Muscle of arm (tissue), 12 donors: ENCODE data around the gene SOBP. TPM values are rescaled to one million over a fixed set of nuclear protein-coding genes. Genes with fewer than 3 reads are reported as not detected.

ENCODE experiments used
- DNase-seq: peaks from one replicate; pipeline ENCODE4 v3.0.0-alpha.2; 2013
- polyA plus RNA-seq, 12 donors: library from polyadenylated mRNA; unstranded; fragments of 120-200 nt; gene quantifications; one replicate each; pipeline ENCODE4 v1.2.1, GENCODE V29; 2013; ENCODE audit not compliant: insufficient read length in 12 of 12

The SOBP gene
- polyA plus RNA-seq, 12 donors = 13.5 to 24.4 (median 15.7) TPM; not detected in 1

GRCh38 chr6:107655245-107655644, 165.3 kb downstream of the SOBP start:
- no peak for DNase-seq

- peak; percentile 88 for DNase-seq
Observed at GRCh38 chr6:107655864-107656263, 165.9 kb downstream of the SOBP start.

DNA sequence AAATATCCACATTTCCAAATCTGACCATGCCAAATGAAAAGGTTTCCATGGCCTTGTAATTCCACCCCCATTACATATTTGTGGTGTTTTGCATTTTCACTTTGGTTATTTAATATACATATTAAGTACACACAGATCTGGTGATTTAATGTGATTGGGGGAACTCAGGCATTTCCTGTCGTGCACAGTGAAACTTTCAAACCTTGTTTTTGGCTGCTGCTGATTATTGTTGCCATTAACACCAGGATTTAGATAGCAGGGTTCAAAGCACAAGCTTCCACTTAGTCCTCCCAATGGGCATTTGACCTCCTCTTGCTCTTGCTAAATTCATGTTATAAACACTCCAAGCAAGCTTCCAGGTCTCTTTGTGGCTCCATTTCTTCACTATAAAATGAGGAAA, 166.5 kb downstream of the SOBP start:
- no peak for DNase-seq

DNA sequence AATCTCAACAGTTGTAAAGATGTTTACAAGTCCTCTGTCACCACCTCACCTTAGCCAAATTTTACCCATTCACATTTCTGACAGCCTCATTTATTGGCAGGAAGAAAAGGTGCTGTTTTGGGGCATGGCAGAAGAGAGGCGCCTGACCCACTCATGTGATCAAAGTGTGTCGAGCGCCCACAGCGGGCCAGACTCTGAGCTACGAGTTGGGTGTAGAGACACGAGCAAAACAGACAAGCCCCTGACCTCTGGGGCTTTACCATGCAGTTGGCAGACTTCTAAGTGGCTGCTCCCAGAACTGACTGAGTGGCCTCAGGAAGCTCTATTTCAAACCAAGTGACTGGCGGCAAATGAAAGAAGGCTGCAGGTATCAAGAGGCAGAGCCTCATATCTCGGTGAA, 167.0 kb downstream of the SOBP start:
- DNase-seq = no peak

GRCh38 chr6:107657373-107657754, 167.4 kb downstream of the SOBP start:
- DNase-seq = no peak

DNA sequence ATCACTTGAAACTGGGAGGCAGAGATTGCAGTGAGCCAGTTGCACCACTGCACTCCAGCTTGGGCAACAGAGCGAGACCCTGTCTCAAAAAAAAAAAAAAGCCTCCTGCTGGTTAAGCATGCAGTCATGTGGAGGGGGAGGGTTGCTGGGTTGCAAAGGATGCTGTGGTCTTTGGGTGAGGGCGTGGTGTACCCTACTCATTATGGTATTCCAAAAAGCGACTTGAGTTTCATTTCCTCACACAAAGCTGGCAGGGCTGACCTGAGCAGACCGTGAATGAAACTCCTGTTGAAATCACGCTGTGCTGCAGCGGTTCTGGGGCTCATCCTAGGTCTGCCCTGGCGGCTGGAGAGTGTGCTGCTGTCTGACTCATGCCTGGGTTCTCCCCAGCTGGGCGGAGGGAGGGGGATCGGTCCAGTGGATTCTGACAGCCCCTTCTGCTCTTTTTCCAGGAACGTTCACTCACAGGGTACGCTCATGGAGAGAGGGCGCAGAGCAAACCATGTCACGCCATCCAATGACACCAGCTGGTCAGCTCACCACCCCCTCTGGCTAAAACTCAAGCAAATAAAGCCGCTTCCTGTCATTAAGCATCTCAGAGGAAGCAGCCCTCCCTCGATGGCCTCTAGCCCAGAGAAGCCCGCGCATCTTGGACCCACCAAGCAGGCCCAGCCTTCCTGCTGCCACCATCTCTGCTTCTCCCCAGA, 168.0 kb downstream of the SOBP start:
- DNase-seq = no peak

DNA sequence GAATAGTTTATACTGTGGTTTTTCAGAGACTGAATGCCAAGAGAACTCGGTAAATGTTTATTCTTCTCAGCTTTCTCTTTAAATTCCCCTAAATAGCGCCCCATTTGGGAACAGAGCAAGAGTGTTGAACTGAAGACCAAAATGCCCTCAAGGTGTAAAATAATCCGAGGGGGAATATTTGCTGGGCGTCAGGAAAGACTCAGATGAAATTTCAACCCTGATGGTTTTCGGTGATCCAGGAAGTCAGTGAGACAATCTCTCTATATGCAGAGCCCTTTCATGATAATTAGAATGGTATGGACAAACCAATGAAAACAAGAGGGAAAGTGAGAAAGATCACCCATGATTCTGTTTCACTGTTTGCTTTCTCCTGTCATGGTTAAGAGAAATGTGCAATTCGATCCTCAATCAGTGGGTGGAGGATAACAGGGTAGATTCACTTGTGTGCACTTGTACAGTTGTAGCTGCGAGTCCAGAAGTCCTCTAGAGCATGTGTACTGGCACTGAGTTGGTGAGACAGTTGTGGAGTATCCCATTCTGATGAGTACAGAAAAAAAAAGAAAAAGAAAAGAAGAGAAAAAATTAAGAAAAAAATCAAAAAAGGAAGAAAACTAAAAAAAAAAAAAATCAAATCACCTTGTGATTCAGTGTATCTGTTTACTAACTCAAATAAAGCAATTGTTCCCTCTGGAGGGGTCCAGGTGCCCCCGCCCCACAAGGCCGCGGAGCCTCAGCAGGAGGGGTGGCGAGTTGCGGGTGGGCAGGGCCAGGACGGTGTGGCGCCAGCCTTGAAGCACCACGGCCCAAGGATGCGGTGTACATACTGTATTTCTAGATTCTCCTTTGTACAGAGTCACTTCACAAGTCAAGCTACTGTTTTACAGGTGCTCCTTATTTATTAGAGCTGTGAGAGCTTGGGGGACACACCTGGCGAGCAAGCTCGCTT, 169.3 kb downstream of the SOBP start:
- DNase-seq = no peak

- DNase-seq = no peak
Observed at GRCh38 chr6:107660839-107661238, 170.9 kb downstream of the SOBP start.

DNA sequence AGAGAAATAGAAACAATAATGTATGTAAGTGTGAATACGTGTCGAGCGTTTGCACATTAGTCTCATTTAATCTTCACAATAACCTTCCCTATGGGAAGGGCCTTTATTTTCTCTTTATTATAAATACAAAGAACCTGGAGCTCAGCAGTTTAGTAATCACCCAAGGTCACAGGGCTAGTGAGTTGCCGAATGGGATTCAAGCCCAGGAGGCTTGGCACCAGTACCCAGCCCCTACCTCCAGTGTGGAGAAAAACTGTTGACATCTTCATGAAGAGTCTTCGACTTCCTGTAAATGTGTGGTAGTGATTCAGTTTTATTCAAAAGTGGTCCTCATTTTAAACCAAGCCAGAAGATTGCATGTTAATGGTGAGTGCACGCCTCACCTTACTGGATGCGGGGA, 171.4 kb downstream of the SOBP start:
- no peak for DNase-seq

DNA sequence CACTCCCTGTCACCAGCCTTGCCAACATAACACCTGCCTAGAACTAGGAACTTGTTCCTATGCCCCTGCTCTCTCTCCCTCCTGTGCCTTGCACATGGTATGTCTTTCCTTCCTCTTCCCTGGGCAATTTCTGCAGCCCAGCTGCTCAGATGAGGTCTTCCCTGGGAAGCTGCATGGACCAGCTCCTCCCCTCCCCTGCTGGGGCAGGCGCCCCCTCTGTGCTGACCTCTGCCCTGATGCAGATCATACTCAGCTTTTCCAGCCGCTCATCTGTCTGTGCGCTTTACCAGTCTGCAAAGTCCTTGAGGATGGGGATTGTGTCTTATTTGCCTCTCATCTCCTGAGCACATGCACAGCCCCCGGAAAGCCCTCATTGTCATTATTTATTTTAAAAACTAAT, 172.4 kb downstream of the SOBP start:
- DNase-seq = no peak

GRCh38 chr6:107663308-107663707, 173.4 kb downstream of the SOBP start:
- no peak for DNase-seq

DNA sequence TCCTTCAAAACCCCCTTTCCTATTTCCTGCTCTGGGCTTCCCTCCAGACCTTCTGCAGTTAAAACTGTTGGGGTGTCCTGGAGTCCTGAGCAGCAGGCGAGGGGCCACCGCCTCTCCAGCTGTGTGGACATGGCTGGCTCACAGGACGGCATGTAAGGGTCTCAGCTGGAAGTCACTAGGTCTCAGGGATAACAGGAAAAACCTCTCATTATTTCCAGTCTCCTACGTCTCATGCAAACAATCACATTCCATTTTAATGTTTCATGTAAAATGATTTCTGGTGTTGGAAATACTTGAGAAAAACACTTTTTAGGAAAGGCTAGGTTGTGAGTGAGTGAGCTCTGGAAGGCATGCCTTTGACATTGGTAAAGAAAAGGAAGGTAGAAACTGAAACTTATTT, 175.5 kb downstream of the SOBP start:
- no peak for DNase-seq

GRCh38 chr6:107666084-107666980, 176.4 kb downstream of the SOBP start:
- DNase-seq = no peak

- peak; percentile 78 for DNase-seq
Observed at GRCh38 chr6:107666981-107667601, 177.2 kb downstream of the SOBP start.

GRCh38 chr6:107667790-107668189, 177.9 kb downstream of the SOBP start:
- DNase-seq = no peak

- no peak for DNase-seq
Observed at GRCh38 chr6:107668743-107669474, 179.0 kb downstream of the SOBP start.

DNA sequence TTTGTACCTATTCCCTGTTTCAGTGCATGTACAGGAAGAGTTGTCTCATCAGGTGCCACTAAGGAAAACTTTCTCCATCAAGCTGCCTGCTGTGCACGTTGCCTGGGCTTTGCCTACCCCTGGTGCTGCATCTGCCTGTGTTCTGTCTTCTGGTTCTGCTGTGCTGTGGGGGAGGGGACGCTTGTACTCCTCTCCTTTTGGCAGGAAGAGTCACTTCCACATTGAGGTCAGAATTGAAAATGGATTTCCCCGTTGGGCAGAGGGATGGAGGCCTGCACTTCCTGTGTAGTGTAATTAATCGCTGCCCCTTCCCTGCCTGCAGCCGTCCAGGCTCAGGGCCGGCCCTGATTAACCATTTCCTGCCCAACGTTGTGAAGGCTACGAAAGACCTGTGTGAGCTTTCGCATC, 180.9 kb downstream of the SOBP start:
- peak; percentile 78 for DNase-seq

- DNase-seq = no peak
Observed at GRCh38 chr6:107673076-107673494, 183.2 kb downstream of the SOBP start.

GRCh38 chr6:107674995-107675738, 185.2 kb downstream of the SOBP start:
- peak; percentile 92 for DNase-seq

DNA sequence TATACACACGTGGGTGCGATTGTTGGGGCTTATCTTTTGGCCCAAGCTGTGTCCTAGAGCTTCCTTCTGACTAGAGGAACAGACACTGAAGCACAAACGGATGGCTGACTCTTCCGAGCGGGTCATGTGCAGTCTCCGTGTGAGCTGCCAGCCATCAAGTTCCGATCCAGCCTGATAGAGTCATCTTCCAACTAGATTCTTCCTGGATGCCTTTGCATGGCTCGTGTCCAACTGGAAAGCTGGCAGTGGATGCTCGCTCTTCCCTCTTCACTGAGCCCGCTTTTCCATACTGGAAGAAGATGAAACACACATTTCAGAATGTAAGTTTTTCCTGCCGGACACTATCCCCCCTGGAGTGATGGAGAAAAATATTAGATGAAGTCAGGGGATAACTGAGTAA, 186.1 kb downstream of the SOBP start:
- DNase-seq = peak; percentile 72
